Putamen (tissue), 1 donor: ENCODE measurements around the gene NUAK1.

Experiments used
- DNase-seq: peaks from one replicate; pipeline ENCODE4 v3.0.0-alpha.2; 2016; ENCODE audit warnings: low spot score

The NUAK1 gene

DNA sequence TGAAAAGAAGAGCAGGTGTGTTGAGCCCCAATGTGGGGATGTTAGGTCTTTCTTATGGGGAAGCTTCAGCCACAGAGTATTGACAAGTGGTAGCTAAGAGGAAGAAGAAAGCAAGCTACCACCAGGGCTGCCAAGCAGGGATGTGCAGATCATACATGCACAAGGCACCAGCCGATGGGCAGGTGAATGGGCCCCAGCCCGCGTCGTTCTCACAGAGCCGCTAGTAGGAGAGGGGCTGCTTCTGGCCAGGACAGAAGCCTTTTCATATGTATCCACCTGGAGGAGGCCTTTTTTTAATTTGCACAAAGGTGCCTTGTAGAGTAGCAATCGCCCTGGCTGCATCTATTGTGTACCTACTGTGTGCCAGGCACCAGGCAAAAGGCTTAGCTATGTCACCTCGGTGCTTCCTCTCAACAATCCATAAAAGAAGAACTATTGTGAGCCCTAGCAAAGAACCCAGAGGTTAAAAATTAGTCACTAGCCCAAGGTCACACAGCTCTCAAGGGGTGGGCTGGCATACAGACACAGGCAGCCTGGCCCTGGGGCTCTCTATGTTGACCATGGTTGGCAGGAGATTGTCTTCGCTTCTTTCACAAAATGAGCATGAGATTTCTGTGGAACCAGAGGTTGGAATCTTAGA, 8.2 kb downstream of the NUAK1 start:
- no peak for DNase-seq

DNA sequence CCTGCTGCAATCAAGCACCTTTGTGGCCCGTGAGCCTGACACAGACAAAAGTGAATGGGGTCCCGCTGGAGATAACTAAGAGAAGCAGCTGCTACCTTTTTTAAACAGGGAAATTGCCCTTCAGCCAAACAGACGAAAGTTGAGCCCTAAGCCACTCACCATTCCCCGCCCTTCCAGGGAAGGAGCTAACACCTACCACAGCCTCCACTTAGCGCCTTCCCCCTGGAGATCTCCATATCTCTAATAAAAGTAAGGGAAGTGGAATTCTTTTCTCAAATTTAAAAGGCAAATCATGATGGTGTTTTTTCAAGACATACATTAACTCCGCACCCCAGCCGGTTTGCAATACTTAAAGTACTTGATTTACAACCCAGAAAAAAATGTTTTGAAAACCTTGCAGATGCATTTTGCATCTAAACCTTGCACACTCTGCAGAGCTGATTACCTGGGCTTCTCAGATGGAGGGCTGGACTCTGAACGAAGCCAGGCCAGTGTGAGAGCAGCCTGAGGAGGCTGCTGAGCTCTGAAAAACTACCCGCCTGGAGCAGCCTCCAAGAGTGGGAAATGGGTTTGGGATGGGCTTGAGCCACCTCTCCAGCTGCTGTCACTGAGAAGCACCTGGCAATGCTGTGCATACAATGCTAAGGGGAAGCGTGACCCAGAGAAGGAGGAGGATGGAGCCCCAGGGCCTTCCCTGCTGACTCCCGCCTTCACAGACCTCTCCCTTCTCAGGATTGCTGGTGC, 10.0 kb downstream of the NUAK1 start:
- DNase-seq = no peak

DNA sequence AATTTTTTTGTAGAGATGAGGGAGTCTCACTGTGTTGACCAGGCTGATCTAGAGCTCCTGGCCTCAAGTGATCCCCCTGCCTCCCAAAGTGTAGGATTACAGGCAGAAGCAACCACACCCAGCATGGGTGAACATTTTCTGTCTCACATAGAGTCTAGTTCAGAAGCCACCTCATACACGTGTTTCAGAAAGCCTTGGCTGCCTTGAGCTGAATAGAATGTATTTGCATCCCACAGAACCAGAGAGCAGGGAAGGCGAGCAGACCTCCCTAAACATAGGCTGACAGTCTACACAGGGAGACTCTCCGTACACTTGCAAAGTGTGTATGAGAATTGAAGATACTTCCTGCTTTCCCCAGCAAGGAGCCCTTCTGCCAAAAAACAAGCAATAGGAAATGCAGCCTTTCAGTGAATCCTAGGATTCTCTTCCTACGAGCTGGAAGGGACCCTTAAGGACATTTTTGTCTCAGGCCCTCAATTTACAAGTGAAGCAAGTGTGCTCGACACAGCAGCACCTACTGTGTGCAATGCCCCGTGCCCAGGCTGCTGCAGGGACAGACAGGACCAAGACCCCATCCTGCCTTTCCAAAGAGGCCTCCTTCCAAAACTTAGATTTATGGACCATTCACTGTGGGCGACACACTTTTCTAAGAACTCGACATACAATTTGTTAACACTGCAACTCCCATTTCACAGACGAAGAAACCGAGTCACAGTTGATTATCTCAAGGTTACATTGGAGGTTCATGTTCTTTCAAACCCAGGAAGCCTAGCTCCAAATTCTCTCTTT, 11.2 kb downstream of the NUAK1 start:
- DNase-seq = no peak

DNA sequence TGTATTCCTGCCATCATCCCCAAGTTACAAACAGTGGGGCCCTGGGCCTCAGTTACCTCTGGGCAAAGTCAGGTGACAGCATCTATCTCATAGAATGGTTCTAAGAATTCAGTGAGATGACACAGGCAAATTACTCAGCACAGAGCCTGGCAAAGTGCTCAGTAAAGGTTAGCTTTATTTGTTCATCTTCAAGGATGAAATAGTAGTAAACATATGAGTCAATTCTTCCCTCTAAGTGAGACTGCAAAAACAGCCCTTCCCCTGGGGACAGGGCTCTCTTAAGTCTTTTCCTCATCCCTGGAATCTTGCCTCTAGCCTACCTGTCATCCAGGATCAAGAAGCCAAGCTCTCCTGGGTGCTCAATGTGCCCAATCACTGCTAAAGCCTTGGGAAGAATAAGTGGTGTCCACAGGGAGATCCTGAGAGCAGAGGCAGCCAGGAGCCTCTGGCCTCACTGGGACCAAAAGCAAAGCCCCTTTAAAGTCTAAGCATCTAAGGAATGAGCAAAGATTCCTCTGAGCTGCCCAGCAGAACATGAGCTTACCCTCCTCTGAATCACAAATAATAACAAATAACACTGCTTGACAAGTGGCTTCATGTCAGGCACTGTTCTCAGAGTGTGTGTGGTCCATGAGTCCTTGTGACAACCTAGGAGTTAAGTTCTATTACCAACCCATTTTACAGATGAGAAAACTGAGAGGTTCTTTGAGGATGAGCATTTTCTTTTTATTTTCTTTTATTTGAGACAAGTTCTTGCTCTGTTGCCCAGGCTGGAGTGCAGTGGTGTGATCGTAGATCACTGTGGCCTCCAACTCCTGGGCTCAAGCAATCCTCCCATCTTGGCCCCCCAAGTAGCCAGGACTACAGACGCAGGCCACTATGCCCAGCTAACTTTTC, 12.1 kb downstream of the NUAK1 start:
- DNase-seq = no peak

DNA sequence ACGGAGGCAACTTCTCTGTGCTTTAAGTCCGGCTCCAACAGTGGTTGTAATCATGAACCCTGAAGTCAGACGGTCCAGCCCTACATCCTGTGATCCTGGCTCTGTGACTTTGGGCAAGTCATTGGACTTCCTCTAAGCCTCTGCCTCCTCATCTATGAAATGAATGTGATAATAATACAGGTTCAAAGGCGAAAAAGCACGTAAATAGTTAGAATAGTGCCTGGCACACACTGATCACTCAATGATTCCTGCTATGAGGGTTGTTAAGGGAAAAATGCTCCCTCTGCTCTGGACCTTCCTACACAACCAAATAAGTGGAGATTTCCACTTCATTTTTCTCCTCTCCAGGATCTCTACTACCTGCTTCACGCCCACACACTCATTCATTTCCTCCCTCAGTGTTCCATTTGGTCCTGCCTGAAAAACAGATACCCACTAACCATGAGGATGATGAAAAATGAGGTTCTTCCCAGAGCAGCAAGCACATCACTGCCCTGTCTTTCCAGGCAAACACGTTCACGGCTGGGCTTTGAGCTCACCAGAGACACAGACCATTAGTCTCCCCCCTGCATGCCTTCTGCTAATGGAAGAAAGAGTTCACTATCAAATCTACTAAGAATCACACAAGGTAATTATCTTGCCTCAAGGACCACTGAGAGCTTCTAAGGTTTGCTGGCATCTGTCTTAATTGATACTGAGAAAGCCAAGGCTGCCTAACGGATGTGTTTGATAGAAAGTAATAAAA, 13.2 kb downstream of the NUAK1 start:
- no peak for DNase-seq

- DNase-seq = no peak
Measured at GRCh38 chr12:106123551-106124081, 15.1 kb downstream of the NUAK1 start.

DNA sequence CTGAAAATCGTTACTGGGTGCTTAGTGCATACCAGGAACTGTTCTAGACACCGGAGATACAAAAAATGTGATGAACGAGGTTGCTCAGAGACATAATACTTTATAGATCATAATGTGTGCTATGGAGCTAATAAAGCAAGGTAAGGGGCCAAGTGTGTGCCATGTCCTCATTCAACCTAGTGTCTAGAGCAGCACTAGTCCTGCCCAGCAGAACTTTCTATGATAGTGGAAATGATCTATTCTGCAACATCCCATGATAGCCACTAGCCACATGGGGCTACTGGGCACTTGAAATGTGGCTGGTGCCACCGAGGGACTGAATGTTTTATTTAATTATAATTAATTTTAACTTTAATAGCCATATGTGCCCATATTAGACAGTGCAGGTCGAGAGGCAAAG, 15.6 kb downstream of the NUAK1 start:
- no peak for DNase-seq

DNA sequence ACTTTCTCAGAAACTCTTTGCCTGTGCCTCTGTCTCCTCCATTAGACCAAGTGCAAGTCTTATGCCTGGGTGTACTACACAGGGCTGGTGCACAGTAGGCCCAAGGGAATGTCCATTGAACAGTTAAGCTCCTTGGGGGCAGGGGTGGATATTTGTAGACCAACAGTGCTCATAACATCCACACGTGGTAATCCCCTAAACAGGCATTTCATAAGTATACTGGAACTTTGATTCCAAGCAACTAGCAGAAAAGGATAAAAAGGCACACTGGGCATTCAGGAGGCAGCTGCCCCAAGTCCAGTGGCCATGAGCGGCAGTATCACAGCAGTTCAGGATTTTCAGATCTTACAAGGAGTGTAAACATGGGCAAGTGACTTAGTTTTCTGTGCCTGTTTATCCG, 16.8 kb downstream of the NUAK1 start:
- no peak for DNase-seq

- no peak for DNase-seq
Measured at GRCh38 chr12:106120519-106121105, 18.1 kb downstream of the NUAK1 start.

DNA sequence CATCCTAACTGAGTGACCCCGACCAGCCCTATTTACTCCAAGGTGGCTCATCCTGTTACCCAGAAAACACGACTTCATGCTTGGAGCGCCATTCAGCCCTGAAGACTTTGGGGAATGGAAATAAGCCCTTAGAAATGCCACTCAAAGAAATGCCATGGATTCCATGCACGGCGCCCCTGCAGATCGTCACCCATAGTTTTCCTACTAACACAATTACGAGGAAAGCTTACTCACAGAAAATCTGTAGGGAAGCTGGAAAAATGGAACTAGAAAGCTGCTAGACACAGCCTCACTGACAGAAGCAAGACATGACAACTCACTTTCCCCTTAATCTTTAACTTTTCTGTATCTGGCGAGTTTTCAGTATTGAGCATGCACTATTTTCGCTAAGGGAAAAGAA, 19.5 kb downstream of the NUAK1 start:
- DNase-seq = no peak

DNA sequence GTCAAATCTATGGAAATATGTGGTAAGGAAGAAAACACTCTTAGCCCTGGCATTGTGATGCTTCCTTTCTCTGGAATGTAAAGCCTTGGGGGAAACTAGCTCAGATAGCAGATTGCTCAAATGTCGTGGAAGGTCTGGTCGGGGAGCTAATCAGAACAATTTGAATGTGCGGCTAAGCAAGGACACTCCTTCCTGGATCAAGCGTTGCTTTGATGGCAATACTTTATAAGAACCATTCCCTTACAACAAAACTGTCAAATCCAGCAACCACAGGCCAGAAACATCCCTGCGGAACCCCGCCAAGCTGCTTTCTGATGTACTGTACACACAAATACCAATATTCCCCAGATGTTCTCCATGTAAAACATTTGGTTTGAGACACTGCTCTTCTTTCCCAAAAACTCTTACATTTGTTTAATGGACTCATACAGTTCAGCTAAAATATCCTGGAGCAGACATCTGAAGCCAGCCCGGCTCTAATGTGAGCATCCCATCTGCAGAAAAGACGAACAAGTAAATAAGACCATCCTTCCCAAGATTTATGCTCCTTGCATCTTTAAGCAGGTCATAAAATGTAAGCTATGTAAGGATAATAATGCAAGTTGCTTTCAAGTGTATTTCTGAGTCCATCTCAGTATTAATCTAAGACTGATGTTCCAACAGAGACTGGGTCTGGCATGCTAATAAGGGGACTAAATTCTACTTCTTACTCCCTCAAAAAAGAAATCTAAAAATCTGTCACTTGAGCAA, 20.2 kb downstream of the NUAK1 start:
- no peak for DNase-seq

GRCh38 chr12:106115440-106115839, 23.3 kb downstream of the NUAK1 start:
- no peak for DNase-seq

GRCh38 chr12:106114447-106115068, 24.2 kb downstream of the NUAK1 start:
- no peak for DNase-seq

DNA sequence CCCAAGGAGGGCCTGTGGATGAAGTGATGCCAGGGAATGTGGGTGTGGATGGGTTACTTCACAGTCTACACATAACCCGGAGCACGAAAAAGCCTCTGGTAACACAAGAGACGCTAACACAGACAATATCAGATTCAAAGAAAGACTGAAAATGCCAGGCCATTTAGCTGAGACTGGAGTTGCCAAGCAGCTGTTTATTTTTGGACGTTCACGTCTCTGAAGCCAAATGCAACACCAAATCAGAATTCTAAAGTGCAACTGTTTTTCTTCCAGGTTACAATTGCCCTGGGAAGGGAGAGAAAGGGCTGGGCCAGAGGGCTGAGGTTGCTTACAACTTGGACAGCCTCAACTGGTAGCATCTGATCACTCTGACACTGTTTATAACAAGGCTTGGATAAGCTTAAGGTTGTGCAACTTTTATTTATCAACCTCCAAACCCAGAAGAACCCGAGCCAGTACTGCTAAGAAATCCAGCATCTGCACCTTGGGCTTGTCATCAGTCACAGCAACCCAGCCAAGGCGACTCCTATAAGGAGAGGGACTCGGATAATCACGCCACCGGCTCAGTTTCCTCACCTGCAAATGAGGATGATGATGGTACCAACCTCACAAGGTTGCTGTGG, 24.8 kb downstream of the NUAK1 start:
- no peak for DNase-seq

DNA sequence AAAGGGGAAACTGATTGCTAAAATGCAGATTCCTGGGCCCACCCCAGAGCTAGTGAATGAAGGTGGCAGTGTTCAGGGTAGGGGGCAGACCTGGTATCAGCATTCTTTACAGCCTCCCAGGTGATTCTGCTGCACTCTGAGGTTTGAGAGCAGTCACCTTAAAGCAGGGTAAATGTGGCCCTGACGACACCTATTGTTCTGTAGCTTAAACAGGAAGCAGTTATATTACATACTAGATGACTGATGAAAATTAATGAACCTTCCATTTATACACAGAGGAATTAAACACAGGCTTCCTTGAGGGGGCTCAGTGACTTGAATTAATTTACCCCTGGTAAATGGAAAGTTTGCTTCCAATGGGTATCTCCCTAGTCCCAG, 25.3 kb downstream of the NUAK1 start:
- DNase-seq = no peak

DNA sequence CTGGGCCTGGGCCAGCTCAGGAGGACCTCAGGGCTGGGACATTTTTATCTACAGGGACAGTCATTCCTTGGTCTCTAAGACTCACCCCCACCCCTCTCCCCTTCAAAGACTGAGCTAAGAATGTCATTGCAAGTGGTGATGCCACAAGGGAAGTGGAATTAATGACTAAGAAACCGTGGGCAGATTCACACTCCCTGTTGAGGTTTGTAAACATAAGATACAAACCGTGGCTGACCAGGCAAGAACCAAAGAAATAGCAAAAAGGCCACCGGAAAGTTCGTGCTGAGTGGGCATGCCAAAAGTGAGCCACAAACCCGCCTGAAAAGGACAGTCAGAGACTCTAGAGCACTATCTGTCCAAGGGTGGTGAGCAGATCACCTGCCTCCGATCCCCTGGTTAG, 25.7 kb downstream of the NUAK1 start:
- DNase-seq = no peak

GRCh38 chr12:106112145-106112821, 26.5 kb downstream of the NUAK1 start:
- DNase-seq = no peak

DNA sequence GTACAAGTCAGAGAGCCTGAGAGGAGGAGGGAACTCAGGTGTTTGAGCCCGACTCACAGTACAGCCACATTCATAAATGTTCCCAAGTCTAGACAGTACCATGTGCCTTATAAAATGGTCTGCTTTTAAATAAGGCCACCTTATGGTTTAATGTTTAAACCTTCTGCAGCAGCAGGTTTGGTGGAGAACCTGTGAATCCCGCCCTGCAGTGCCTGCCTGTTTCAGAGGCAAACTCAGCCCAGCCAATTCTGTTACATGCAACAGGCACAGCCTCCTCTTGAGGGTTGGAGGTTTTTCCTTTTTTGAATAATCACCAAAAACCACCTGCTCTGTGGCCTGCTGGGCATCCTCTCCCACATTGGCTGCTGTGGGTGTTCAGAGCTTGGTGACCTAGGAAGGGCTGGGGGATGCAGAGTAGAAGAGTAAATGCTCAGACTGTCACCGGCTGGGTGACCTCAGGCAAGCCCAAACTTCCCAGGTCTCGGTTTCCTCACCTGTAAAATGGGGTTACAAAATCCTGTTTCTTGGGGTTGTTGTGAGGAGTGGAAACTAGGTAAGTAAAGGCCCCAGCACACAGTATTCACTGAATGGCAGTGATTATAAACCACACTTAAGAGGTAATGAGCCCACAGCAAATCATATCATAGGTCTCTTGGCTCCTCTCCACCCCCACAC, 28.0 kb downstream of the NUAK1 start:
- no peak for DNase-seq
